SK-N-SH (cell line): ENCODE measurements around the gene TSPAN8. TPM values are rescaled to one million over a fixed set of nuclear protein-coding genes. Genes with fewer than 3 reads are reported as not detected.
A peak's percentile ranks its signal among the peaks of the same experiment; 100 is the strongest.

ENCODE experiments used
- CTCF ChIA-PET: fragments of 300-600, 350-600 bp; formaldehyde crosslinking; extraction: SDS; loops from one replicate; lab custom pipeline; 2021; lab: Yijun Ruan, JAX
- POLR2A ChIA-PET: fragments of 350-600 bp; sonication (Branson Sonifier 250); formaldehyde crosslinking; extraction: SDS; loops from one replicate; lab custom pipeline; 2020; ENCODE audit warnings: antibody characterized with exemption, inconsistent platforms; lab: Yijun Ruan, JAX
- DNase-seq: peaks from one replicate; pipeline ENCODE4 v3.0.0; 2012
- H2AFZ ChIP-seq: fragments of 200-600 bp; sonication (generic); 2 replicates; pipeline ENCODE4 v1.8.1; 2016; ENCODE audit warnings: antibody characterized with exemption, mild to moderate bottlenecking, low read depth
- H3F3A ChIP-seq: fragments of 200-600 bp; sonication (generic); replicated peaks from 2 replicates; pipeline ENCODE3; 2016; ENCODE audit warnings: antibody characterized with exemption, mild to moderate bottlenecking; ENCODE audit not compliant: insufficient read depth
- H3K27ac ChIP-seq, 2 experiments: fragments of 200-500 bp in 1 of 2; fragments of 200-600 bp in 1 of 2; sonication (Bioruptor generic) in 1 of 2; sonication (generic), shearing (Covaris generic) in 1 of 2; 2 replicates each; pipeline versions ENCODE4 v1.5.1 to v1.6.1; 2014 to 2016; ENCODE audit warnings: low read depth in 2 of 2, inconsistent platforms in 1 of 2, low read length in 1 of 2, mild to moderate bottlenecking in 1 of 2, mixed read lengths in 1 of 2
- H3K27me3 ChIP-seq: fragments of 200-600 bp; sonication (generic), shearing (Covaris generic); 2 replicates; pipeline ENCODE4 v1.6.1; 2016; ENCODE audit warnings: mixed run types; ENCODE audit not compliant: insufficient read depth
- H3K36me3 ChIP-seq, 2 experiments: fragments of 200-500 bp in 1 of 2; fragments of 200-600 bp in 1 of 2; sonication (Bioruptor generic) in 1 of 2; sonication (generic) in 1 of 2; replicated peaks in 1 of 2; 2 replicates each; pipeline versions ENCODE3 to v1.5.1; 2014 to 2016; ENCODE audit warnings: low read length in 1 of 2, mild to moderate bottlenecking in 1 of 2; ENCODE audit not compliant: insufficient read depth in 2 of 2, control insufficient read depth in 1 of 2
- H3K4me1 ChIP-seq, 2 experiments: fragments of 200-500 bp in 1 of 2; fragments of 200-600 bp in 1 of 2; sonication (Bioruptor generic) in 1 of 2; sonication (generic), shearing (Covaris generic) in 1 of 2; 2 replicates each; pipeline versions ENCODE4 v1.5.1 to v1.6.1; 2014 to 2016; ENCODE audit warnings: low read depth in 1 of 2, low read length in 1 of 2, mixed run types in 1 of 2; ENCODE audit not compliant: insufficient read depth in 2 of 2, control insufficient read depth in 1 of 2
- H3K4me2 ChIP-seq: fragments of 200-600 bp; sonication (generic), shearing (Covaris generic); 2 replicates; pipeline ENCODE4 v1.6.1; 2017; ENCODE audit warnings: mixed run types
- H3K4me3 ChIP-seq, 2 experiments: fragments of 200-500 bp in 1 of 2; fragments of 200-600 bp in 1 of 2; sonication (Bioruptor generic) in 1 of 2; sonication (generic), shearing (Covaris generic) in 1 of 2; 2 replicates each; pipeline versions ENCODE4 v1.5.1 to v1.8.1; 2014 to 2016; ENCODE audit warnings: low read depth in 2 of 2, inconsistent platforms in 1 of 2, low read length in 1 of 2, mild to moderate bottlenecking in 1 of 2, mixed read lengths in 1 of 2, moderate library complexity in 1 of 2
- H3K79me2 ChIP-seq: fragments of 200-600 bp; sonication (generic); 2 replicates; pipeline ENCODE4 v1.8.1; 2017; ENCODE audit warnings: mild to moderate bottlenecking; ENCODE audit not compliant: insufficient read depth
- H3K9ac ChIP-seq: fragments of 200-600 bp; sonication (generic); 2 replicates; pipeline ENCODE4 v1.6.1; 2017; ENCODE audit warnings: mixed run types
- H3K9me2 ChIP-seq: fragments of 200-600 bp; sonication (generic); 2 replicates; pipeline ENCODE4 v1.6.1; 2017; ENCODE audit warnings: mixed run types
- H3K9me3 ChIP-seq: fragments of 200-600 bp; sonication (generic); 2 replicates; pipeline ENCODE4 v1.6.1; 2017; ENCODE audit warnings: mixed run types, mild to moderate bottlenecking, moderate library complexity
- H4K20me1 ChIP-seq: fragments of 200-600 bp; sonication (generic); 2 replicates; pipeline ENCODE4 v1.6.1; 2017; ENCODE audit warnings: mild to moderate bottlenecking, mixed run types; ENCODE audit not compliant: insufficient read depth
- EP300 ChIP-seq, 2 experiments: IDR thresholded peaks; 2 replicates each; pipeline versions ENCODE4 v1.4.0 to v1.6.1; 2012; ENCODE audit warnings: borderline replicate concordance in 1 of 2, low read depth in 1 of 2, low read length in 1 of 2
- FOSL2 ChIP-seq: IDR thresholded peaks from 2 replicates; pipeline ENCODE4 v1.4.0; 2012; ENCODE audit warnings: low read depth, mild to moderate bottlenecking, moderate library complexity, borderline replicate concordance
- JUND ChIP-seq: IDR thresholded peaks from 2 replicates; pipeline ENCODE4 v1.4.0; 2012
- MAX ChIP-seq: IDR thresholded peaks from 2 replicates; pipeline ENCODE4 v1.4.0; 2012; ENCODE audit warnings: low read depth
- MXI1 ChIP-seq: IDR thresholded peaks from 2 replicates; pipeline ENCODE4 v1.6.1; 2012; ENCODE audit warnings: mild to moderate bottlenecking, low read depth, low read length, improper control_type of control experiment
- PBX3 ChIP-seq: IDR thresholded peaks from 2 replicates; pipeline ENCODE4; 2012
- RCOR1 ChIP-seq: fragments of 150-350 bp; IDR thresholded peaks from 2 replicates; pipeline ENCODE4 v1.6.1; 2017; ENCODE audit warnings: antibody characterized with exemption, low read length
- SIN3A ChIP-seq: IDR thresholded peaks from 2 replicates; pipeline ENCODE4 v1.6.1; 2012; ENCODE audit warnings: low read depth, mild to moderate bottlenecking, low read length, moderate library complexity, borderline replicate concordance
- TCF12 ChIP-seq: IDR thresholded peaks from 2 replicates; pipeline ENCODE4 v1.4.0; 2012
- TEAD4 ChIP-seq: IDR thresholded peaks from 2 replicates; pipeline ENCODE4 v1.4.0; 2012; ENCODE audit warnings: mild to moderate bottlenecking, borderline replicate concordance; ENCODE audit not compliant: insufficient read depth
- USF1 ChIP-seq: IDR thresholded peaks from 2 replicates; pipeline ENCODE4 v1.4.0; 2012; ENCODE audit warnings: low read depth, borderline replicate concordance
- YY1 ChIP-seq: IDR thresholded peaks from 2 replicates; pipeline ENCODE4 v1.4.0; 2012; ENCODE audit warnings: low read depth, mild to moderate bottlenecking
- ZBTB33 ChIP-seq: IDR thresholded peaks from 2 replicates; pipeline ENCODE4 v1.4.0; 2012; ENCODE audit warnings: low read depth, borderline replicate concordance
- WGBS: methylation state at CpG from one replicate; pipeline ENCODE4 v1.1.6; 2017; ENCODE audit warnings: low lambda C conversion rate; 5-methylcytosine and 5-hydroxymethylcytosine counted together
- polyA plus RNA-seq, 3 experiments: library from polyadenylated mRNA; depleted of rRNA; stranded (reverse); fragments of >200 nt; gene quantifications; 2 replicates each; pipeline ENCODE4 v1.2.3, GENCODE V29; 2012

TSPAN8 gene
- polyA plus RNA-seq, 1 of the 3 experiments (the other 2 are of a cell fraction), result 0.31 TPM

- TF ChIP-seq YY1, result no peak
- TF ChIP-seq ZBTB33, result no peak
- no peak for TF ChIP-seq SIN3A
- TF ChIP-seq USF1, result no peak
Observed at GRCh38 chr12:71183846-71184245, 26.0 kb upstream of the TSPAN8 start (continued).

- 3% methylated on average over 1 of the region's 1 CpG for WGBS
- Histone ChIP-seq H3K4me2 (no peak overlapping the region), H3K27me3 (no peaks in the 10 kb centered on the region), H2AFZ (no peak overlapping the region), H3K4me1 (peaks cover 0 to 7% of the 10 kb centered on the region in 2 experiments; a peak in 2 of 4 replicates), H3K4me3 (no peak overlapping the region), H3K79me2 (no peaks in the 10 kb centered on the region), H3K27ac (no peak overlapping the region; a peak in 1 of 4 replicates), H3K9me3 (no peaks in the 10 kb centered on the region), H3K36me3 (no peaks in the 10 kb centered on the region), H3K9me2 (no peaks in the 10 kb centered on the region), H3F3A (peaks cover 8% of the 10 kb centered on the region), H3K9ac (no peak overlapping the region), H4K20me1 (no peaks in the 10 kb centered on the region)
- ChIA-PET POLR2A (no interaction called here), CTCF (no interaction called here)
- TF ChIP-seq JUND (peak; percentile 45; the same call in 1 of the 2 replicates), FOSL2 (peak; percentile 65), ZBTB33 (no peak), TCF12 (peak; percentile 57)
- DNase-seq, result no peak
Observed at GRCh38 chr12:71183018-71183417, 25.2 kb upstream of the TSPAN8 start.

- H3K27me3 ChIP-seq, result no peaks in the 10 kb centered on the region
- H2AFZ ChIP-seq, result no peak overlapping the region
- H3K36me3 ChIP-seq, result no peaks in the 10 kb centered on the region
- no peak for DNase-seq
- CTCF ChIA-PET, result interaction anchor here (1.3 kb wide), 1 partner anchor 40 kb away, joined by 4 read pairs; no protein-coding TSS in a partner anchor
- H3K9ac ChIP-seq, result no peak overlapping the region
- peaks cover 8% of the 10 kb centered on the region for H3F3A ChIP-seq
- no peak overlapping the region for H3K4me2 ChIP-seq
- no peaks in the 10 kb centered on the region for H3K79me2 ChIP-seq
- peaks cover 0 to 2% of the 10 kb centered on the region in 2 experiments; a peak in 1 of 4 replicates for H3K4me1 ChIP-seq
- H4K20me1 ChIP-seq, result no peaks in the 10 kb centered on the region
- H3K27ac ChIP-seq, result no peak overlapping the region
- POLR2A ChIA-PET, result no interaction called here
- H3K9me2 ChIP-seq, result no peaks in the 10 kb centered on the region
- no peaks in the 10 kb centered on the region for H3K9me3 ChIP-seq
- no peak overlapping the region for H3K4me3 ChIP-seq
- TF ChIP-seq JUND, result no peak
- no peak for TF ChIP-seq MAX
- TF ChIP-seq PBX3, result no peak
- TF ChIP-seq TEAD4, result no peak
- no peak for TF ChIP-seq ZBTB33
- TF ChIP-seq MXI1, result no peak
- no peak for TF ChIP-seq EP300 (IDR thresholded peaks at IDR 0.05; ENCODE audit: borderline replicate concordance in 1 of 2, low read depth in 1 of 2, low read length in 1 of 2)
- no peak for TF ChIP-seq RCOR1
Observed at GRCh38 chr12:71178162-71178561, 20.4 kb upstream of the TSPAN8 start.
